ENCODE data around the gene ZNF223.

- TF ChIP-seq CTCF (IDR thresholded peaks at IDR 0.05) (no peak), POLR2AphosphoS5 (IDR thresholded peaks at IDR 0.05) (no peak), POLR2A (IDR thresholded peaks at IDR 0.05) (no peak)
Measured at GRCh38 chr19:44032001-44032610, 19.7 kb upstream of the ZNF223 start.

Data from stomach (tissue), 4 donors.